IPS DF 19.7 (cell line): ENCODE results near the gene NR5A1.

Source experiments
- DNase-seq: peaks from one replicate; pipeline ENCODE4 v3.0.0-alpha.2; 2013; ENCODE audit warnings: low read depth, low spot score

The NR5A1 gene

GRCh38 chr9:124514125-124514524 is 6.9 kb upstream of the NR5A1 start:
- DNase-seq: no peak

GRCh38 chr9:124513376-124513994 is 6.3 kb upstream of the NR5A1 start:
- no peak for DNase-seq

GRCh38 chr9:124512806-124513204 is 5.6 kb upstream of the NR5A1 start:
- no peak for DNase-seq

- DNase-seq: no peak
These were observed 4.9 kb upstream of the NR5A1 start for GRCh38 chr9:124511891-124512805.

GRCh38 chr9:124511426-124511840 is 4.2 kb upstream of the NR5A1 start:
- no peak for DNase-seq

GRCh38 chr9:124510650-124511425 is 3.6 kb upstream of the NR5A1 start:
- no peak for DNase-seq

- DNase-seq: no peak
These were observed 753 bp upstream of the NR5A1 start for GRCh38 chr9:124507880-124508423.

- no peak for DNase-seq
These were observed 766 bp downstream of the NR5A1 start for GRCh38 chr9:124506433-124506832.

- no peak for DNase-seq
These were observed 1.3 kb downstream of the NR5A1 start for GRCh38 chr9:124505901-124506346.

GRCh38 chr9:124505006-124505900 is 1.9 kb downstream of the NR5A1 start:
- DNase-seq: no peak

- no peak for DNase-seq
These were observed 2.6 kb downstream of the NR5A1 start for GRCh38 chr9:124504530-124505005.

- no peak for DNase-seq
These were observed 3.3 kb downstream of the NR5A1 start for GRCh38 chr9:124503713-124504529.

GRCh38 chr9:124502711-124503702 is 4.2 kb downstream of the NR5A1 start:
- no peak for DNase-seq

- no peak for DNase-seq
These were observed 5.4 kb downstream of the NR5A1 start for GRCh38 chr9:124501771-124502320.

GRCh38 chr9:124500796-124501611 is 6.2 kb downstream of the NR5A1 start:
- DNase-seq: no peak

- no peak for DNase-seq
These were observed 7.0 kb downstream of the NR5A1 start for GRCh38 chr9:124500028-124500795.

GRCh38 chr9:124499216-124499615 is 8.0 kb downstream of the NR5A1 start:
- no peak for DNase-seq
